PC-9 (cell line): ENCODE data around the gene SRPK1. TPM values are rescaled to one million over a fixed set of nuclear protein-coding genes. Genes with fewer than 3 reads are reported as not detected.

ENCODE experiments used
- BruUV-seq: library from RNA; stranded (reverse); fragments of 400-500 nt; replicated peaks from 2 replicates; lab custom pipeline; 2021; lab: Mats Ljungman, UMichigan
- CTCF ChIA-PET: fragments of 300-600 bp; sonication (Branson Sonifier 250); formaldehyde crosslinking; loops from one replicate; lab custom pipeline; 2022; ENCODE audit warnings: antibody characterized with exemption; lab: Charles Lee
- POLR2A ChIA-PET: fragments of 300-600 bp; sonication (Branson Sonifier 250); formaldehyde crosslinking; loops from one replicate; lab custom pipeline; 2022; ENCODE audit warnings: antibody characterized with exemption; ENCODE audit not compliant: unreplicated experiment; lab: Charles Lee
- DNase-seq, 2 experiments: peaks; one replicate each; pipeline versions ENCODE4 v3.0.0 to v3.0.0-alpha.2; 2015 to 2022; ENCODE audit warnings: mixed read lengths in 1 of 2
- H2AFZ ChIP-seq: fragments of 200-600 bp; sonication (generic); 2 replicates; pipeline ENCODE4 v1.8.1; 2017; ENCODE audit warnings: antibody characterized with exemption
- H3F3A ChIP-seq: fragments of 200-600 bp; sonication (generic); 2 replicates; pipeline ENCODE4 v1.8.1; 2017; ENCODE audit warnings: antibody characterized with exemption, mild to moderate bottlenecking, low read depth; ENCODE audit not compliant: insufficient read depth
- H3K27ac ChIP-seq: fragments of 200-600 bp; sonication (generic); 2 replicates; pipeline ENCODE4 v1.6.1; 2016; ENCODE audit warnings: mixed run types
- H3K27me3 ChIP-seq: fragments of 200-600 bp; sonication (generic); 2 replicates; pipeline ENCODE4 v1.6.1; 2016; ENCODE audit warnings: low read depth, mixed run types; ENCODE audit not compliant: insufficient read depth
- H3K36me3 ChIP-seq: fragments of 200-600 bp; sonication (generic); 2 replicates; pipeline ENCODE4 v1.6.1; 2016; ENCODE audit warnings: low read depth, mixed run types
- H3K4me1 ChIP-seq: fragments of 200-600 bp; sonication (generic); replicated peaks from 2 replicates; pipeline ENCODE4 v1.6.1; 2016; ENCODE audit warnings: mixed run types; ENCODE audit not compliant: insufficient read depth
- H3K4me2 ChIP-seq: fragments of 200-600 bp; sonication (generic); 2 replicates; pipeline ENCODE4 v1.6.1; 2017; ENCODE audit warnings: mixed run types
- H3K4me3 ChIP-seq: fragments of 200-600 bp; sonication (generic); 2 replicates; pipeline ENCODE4 v1.6.1; 2016; ENCODE audit warnings: mixed run types
- H3K79me2 ChIP-seq: fragments of 200-600 bp; sonication (generic); 2 replicates; pipeline ENCODE4 v1.6.1; 2017; ENCODE audit warnings: low read depth, mixed run types
- H3K9me2 ChIP-seq: fragments of 200-600 bp; sonication (generic); 2 replicates; pipeline ENCODE4 v1.8.1; 2017; ENCODE audit warnings: mild to moderate bottlenecking; ENCODE audit not compliant: insufficient read depth
- H3K9me3 ChIP-seq: fragments of 200-600 bp; sonication (generic); 2 replicates; pipeline ENCODE4 v1.8.1; 2016; ENCODE audit warnings: low read depth; ENCODE audit not compliant: insufficient read depth
- H4K20me1 ChIP-seq: fragments of 200-600 bp; sonication (generic); 2 replicates; pipeline ENCODE4 v1.8.1; 2017; ENCODE audit not compliant: insufficient read depth
- EZH2 ChIP-seq: fragments of 200-600 bp; sonication (generic); IDR thresholded peaks from 2 replicates; pipeline ENCODE4 v1.8.0; 2017; ENCODE audit warnings: antibody characterized with exemption, low read depth
- intact Hi-C: fragments of 100-400 bp; cut with micrococcal nuclease; formaldehyde crosslinking; loops from one replicate; pipeline ENCODE4 v1.10.0; 2022; ENCODE audit not compliant: unreplicated experiment
- total RNA-seq: library from RNA; stranded (reverse); gene quantifications from 2 replicates; pipeline ENCODE4 v1.2.3, GENCODE V29; 2021
- TF ChIP-seq, protein P1 (sequence below): fragments of 200-600 bp; sonication (generic); conservative IDR thresholded peaks from 2 replicates; pipeline ENCODE4 v1.6.1; 2017; ENCODE audit warnings: mixed run types, antibody characterized with exemption, mild to moderate bottlenecking, moderate library complexity

Gene SRPK1
- total RNA-seq, 1 experiment from 2014 or later, result 98.7 TPM

DNA sequence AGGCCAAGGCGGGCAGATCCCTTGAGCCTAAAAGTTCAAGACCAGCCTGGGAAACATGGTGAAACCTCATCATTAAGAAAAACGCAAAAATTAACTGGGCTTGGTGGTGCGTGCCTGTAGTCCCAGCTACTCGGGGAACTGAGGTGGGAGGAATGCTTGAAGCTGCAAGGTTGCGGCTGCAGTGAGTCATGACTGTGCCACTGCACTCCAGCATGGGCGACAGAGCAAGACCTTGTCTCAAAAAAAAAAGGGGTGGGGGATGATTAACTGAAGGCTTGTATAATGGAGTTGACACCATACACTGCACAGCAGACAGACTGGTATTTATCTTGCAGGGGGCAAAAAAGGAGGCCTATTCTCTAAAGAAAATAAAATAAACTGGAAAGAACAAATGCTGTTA lies 27.7 kb downstream of the SRPK1 start:
- BruUV-seq, result no TSS peak
- no peak for DNase-seq
- Histone ChIP-seq H3K9me2 (no peaks in the 10 kb centered on the region), H3F3A (peaks cover 31% of the 10 kb centered on the region), H3K79me2 (peaks cover 76% of the 10 kb centered on the region), H3K4me3 (no peak overlapping the region), H3K27ac (no peak overlapping the region), H3K4me2 (no peak overlapping the region), H3K36me3 (peaks cover 15% of the 10 kb centered on the region), H3K27me3 (no peaks in the 10 kb centered on the region), H2AFZ (no peak overlapping the region), H4K20me1 (peaks cover 16% of the 10 kb centered on the region), H3K9me3 (no peaks in the 10 kb centered on the region), H3K4me1 (peaks cover 17% of the 10 kb centered on the region)
- ChIA-PET POLR2A (interaction anchor here (0.6 kb wide), 1 partner anchor 405 kb away, joined by 4 read pairs; no protein-coding TSS in a partner anchor), CTCF (interaction anchor here (0.7 kb wide), 1 partner anchor 41 kb away, joined by 7 read pairs; no protein-coding TSS in a partner anchor)
- TF ChIP-seq EZH2, result no peak
- TF ChIP-seq, protein P1, sequence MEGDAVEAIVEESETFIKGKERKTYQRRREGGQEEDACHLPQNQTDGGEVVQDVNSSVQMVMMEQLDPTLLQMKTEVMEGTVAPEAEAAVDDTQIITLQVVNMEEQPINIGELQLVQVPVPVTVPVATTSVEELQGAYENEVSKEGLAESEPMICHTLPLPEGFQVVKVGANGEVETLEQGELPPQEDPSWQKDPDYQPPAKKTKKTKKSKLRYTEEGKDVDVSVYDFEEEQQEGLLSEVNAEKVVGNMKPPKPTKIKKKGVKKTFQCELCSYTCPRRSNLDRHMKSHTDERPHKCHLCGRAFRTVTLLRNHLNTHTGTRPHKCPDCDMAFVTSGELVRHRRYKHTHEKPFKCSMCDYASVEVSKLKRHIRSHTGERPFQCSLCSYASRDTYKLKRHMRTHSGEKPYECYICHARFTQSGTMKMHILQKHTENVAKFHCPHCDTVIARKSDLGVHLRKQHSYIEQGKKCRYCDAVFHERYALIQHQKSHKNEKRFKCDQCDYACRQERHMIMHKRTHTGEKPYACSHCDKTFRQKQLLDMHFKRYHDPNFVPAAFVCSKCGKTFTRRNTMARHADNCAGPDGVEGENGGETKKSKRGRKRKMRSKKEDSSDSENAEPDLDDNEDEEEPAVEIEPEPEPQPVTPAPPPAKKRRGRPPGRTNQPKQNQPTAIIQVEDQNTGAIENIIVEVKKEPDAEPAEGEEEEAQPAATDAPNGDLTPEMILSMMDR, result no peak
- intact Hi-C loops, result no loop called here

DNA sequence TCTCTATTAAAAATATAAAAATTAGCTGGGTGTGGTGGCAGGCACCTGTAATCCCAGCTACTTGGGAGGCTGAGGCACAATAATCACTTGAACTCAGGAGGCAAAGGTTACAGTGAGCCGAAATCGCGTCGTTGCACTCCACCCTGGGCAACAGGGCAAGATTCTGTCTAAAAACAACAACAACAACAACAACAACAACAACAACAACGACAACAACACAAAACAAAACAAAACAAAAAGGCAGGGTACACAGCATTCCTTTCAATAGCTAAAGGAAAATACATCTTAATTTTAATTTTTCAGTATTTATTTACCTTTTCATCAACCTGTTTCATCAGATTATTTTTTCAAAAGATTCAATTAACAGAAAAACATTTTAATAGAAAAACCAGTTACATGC lies 28.4 kb downstream of the SRPK1 start:
- intact Hi-C loops, result no loop called here
- DNase-seq, result no peak
- H3K27me3 ChIP-seq, result no peaks in the 10 kb centered on the region
- peaks cover 16% of the 10 kb centered on the region for H4K20me1 ChIP-seq
- TF ChIP-seq, protein P1, result no peak
- peaks cover 31% of the 10 kb centered on the region; the same call in 1 of the 2 replicates for H3F3A ChIP-seq
- H3K4me2 ChIP-seq, result no peak overlapping the region
- POLR2A ChIA-PET, result interaction anchor here (0.6 kb wide), 1 partner anchor 405 kb away, joined by 4 read pairs; no protein-coding TSS in a partner anchor
- no peak overlapping the region for H3K4me3 ChIP-seq
- H3K4me1 ChIP-seq, result peaks cover 17% of the 10 kb centered on the region
- H3K36me3 ChIP-seq, result peaks cover 22% of the 10 kb centered on the region
- CTCF ChIA-PET, result no interaction called here
- BruUV-seq, result no TSS peak
- H3K9me3 ChIP-seq, result no peaks in the 10 kb centered on the region
- peaks cover 68% of the 10 kb centered on the region for H3K79me2 ChIP-seq
- no peaks in the 10 kb centered on the region for H3K9me2 ChIP-seq
- no peak overlapping the region; the same call in 1 of the 2 replicates for H3K27ac ChIP-seq
- H2AFZ ChIP-seq, result no peak overlapping the region

DNA sequence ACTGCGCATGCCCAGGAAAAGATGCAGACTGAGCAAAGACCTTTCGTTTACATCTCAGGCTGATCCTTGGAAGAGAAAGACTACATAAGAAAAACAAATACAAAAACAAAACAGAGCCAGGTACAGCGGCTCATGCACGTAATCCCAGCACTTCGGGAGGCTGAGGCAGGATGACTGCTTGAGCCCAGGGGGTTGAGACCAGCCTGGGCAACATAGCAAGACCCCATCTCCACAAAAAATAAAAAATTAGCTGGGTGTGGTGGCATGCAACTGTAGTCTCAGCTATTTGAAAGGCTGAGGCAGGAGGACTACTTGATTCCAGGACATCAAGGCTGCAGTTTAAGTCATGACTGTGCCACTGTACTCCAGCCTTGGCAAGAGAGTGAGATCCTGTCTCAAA lies 41.7 kb downstream of the SRPK1 start:
- H3K4me2 ChIP-seq, result no peak overlapping the region
- peaks cover 3% of the 10 kb centered on the region; the same call in 1 of the 2 replicates for H4K20me1 ChIP-seq
- peaks cover 49% of the 10 kb centered on the region for H3K36me3 ChIP-seq
- no peak overlapping the region for H3K27ac ChIP-seq
- ChIA-PET POLR2A (no interaction called here), CTCF (no interaction called here)
- no peak overlapping the region for H2AFZ ChIP-seq
- H3K27me3 ChIP-seq, result no peaks in the 10 kb centered on the region
- no peaks in the 10 kb centered on the region for H3K9me3 ChIP-seq
- 0 out of 2 replicates have a peak, but pooled peaks cover 11% of the 10 kb centered on the region for H3K79me2 ChIP-seq
- BruUV-seq, result no TSS peak
- H3K9me2 ChIP-seq, result no peaks in the 10 kb centered on the region
- no peak overlapping the region for H3K4me3 ChIP-seq
- no peak for DNase-seq
- H3K4me1 ChIP-seq, result no peaks in the 10 kb centered on the region
- no peak for TF ChIP-seq EZH2
- TF ChIP-seq, protein P1, result no peak
- intact Hi-C loops, result no loop called here
- peaks cover 21% of the 10 kb centered on the region; the same call in 1 of the 2 replicates for H3F3A ChIP-seq
